GM19452 (cell line): ENCODE data around the gene PLCD4.

Experiments
- ATAC-seq: cut with Tn5 transposase; IDR thresholded peaks from one replicate; pipeline ENCODE4 v1.9.1; 2021; ENCODE audit not compliant: unreplicated experiment

The PLCD4 gene

DNA sequence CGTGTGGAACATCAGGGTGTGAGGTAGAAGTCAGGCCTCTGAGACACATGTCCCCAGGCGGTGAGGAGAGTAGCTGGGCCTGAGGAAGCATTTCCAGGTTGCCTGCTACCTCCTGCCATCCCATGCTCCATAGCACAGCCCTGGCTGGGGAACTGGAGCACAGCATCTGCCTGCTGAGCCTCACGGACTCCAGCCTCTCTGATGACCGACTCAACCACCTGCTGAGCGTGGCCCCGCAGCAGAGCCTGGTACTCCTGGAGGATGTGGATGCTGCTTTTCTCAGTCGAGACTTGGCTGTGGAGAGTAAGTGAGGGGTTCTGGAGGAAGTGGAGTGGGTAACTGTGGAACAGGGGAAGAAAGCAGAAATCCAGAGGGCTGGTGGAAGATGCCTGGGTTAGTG is 54.7 kb downstream of the PLCD4 start:
- ATAC-seq = no peak

DNA sequence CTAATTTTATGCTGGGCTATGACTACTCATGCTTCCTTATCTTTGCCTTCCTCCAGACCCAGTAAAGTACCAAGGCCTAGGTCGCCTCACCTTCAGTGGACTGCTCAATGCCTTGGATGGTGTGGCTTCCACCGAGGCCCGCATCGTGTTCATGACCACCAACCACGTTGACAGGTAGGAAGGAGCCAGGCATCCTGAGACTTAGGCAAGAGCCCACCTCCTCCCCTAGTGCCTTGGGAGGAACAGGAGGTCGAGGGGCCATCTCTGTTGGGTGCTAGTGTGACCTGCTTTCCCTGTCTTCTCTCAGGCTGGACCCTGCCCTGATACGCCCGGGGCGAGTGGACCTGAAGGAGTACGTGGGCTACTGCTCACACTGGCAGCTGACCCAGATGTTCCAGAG is 55.1 kb downstream of the PLCD4 start:
- no peak for ATAC-seq

DNA sequence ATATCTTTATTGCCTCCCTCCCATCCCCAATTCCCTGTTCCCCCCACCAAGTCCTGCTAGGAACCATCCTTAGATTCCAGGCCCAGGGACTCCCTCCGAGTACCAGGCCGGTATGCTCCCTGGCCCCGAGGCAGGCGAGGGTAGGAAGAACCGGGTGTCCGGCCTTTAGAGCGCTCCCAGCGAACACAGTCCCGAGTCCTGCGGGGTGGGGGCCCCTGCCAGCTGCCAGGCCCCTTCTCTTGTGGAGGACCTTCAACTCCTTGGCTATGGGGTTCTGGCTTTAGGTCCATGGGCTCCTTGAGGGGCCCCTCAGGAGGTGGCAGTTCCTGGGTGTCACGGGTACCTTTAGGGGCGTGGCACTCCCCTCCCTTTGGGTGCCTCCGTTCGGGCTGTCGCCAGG is 56.2 kb downstream of the PLCD4 start:
- no peak for ATAC-seq

DNA sequence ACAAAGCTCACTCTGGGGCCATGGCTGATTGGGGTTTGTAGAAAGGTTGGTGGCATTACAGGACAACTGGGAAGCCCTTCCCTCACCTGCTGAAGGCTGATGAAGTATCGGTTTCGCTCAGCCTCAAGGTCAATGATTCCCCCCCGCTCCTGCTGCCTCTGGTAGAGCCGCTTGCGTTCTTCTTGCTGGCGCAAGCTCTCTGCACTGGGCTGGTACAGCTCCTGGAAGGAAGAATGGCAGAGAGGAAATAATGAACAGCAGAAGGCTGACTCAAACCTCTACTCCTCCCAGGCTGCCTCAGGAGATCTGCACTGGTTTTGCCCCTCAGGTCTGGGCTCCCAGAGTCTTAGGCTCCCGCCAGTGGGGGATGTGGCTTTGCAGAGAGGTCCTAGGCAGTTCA is 57.0 kb downstream of the PLCD4 start:
- no peak for ATAC-seq

DNA sequence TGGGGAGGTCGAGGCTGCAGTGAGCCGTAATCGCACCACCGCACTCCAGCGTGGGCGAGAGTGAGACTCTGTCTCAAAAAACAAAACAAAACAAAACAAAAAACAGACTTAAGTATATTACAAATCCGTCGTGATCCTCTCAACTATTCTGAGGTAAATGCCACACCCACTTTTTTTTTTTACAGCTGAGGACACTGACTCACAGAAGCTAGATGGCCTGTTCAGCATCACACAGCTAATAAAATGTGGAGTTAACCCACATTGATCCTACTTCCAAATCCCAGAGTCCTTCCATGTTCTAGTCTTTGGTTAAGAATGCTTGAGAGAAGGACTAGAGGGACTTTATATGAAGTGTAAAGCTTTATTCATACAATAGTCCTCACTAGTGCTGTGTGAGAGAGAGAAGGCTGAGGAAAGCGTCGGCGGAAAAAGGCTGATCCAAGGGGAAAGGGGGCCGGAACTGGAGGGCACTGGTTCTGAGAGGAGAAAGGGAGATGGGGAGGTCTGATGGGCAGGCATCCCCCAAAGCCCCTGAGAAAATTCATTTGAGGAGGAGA is 63.5 kb downstream of the PLCD4 start:
- no peak for ATAC-seq

DNA sequence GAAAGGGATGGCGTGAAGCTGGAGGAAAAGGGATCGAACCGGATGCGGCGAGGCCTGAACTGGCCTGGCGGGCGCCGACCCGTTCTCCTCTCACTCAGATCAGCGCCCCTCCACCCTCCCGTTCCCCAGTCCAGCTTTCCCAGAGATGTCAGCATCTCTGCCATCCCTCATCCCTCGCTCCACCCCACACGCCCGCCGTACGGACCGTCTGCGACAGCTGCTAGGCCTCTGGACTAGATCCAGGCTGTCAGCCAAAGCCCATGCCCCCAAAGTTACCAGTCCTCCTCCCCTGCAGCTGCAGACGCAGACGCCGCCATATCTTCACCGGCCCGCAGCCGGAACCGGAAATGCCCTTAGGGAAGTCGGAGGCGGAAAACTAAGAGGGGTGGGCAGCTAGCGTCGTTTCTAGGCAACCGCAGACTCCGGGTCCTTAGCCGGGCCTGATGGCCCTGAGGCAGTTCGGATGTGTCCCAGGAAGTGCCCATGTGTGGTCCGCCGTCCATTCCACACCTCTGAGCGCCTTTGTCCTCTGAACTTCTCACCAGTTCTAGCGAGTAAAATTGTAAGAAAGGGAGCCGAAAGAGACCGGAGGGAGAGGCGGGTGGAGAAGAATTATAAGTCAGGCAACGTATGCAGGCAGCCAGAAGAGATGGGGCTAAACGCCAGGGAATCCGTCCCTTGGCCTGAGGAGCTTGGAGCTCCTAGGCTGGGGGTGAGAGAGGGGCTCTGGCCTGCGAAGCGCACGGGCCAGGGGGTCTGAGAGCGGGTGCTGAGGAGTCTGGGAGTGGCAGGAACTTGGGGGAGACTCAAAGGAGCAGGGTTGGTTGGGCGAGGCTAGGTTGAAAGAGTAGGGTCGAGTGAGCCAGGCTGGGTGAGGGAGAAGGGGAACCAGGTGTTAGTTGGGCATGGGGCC is 64.2 kb downstream of the PLCD4 start, which contains the start of the genes RNF25 and STK36:
RNF25 (minus strand) TSS at position 349 of the 913 bp plus-strand sequence; CDS start at position 317, 32 bp downstream.
STK36 (plus strand) TSS at position 433 of the 913 bp plus-strand sequence. CDS start 744 bp downstream, outside the sequence.
- peak; percentile 97 for ATAC-seq

DNA sequence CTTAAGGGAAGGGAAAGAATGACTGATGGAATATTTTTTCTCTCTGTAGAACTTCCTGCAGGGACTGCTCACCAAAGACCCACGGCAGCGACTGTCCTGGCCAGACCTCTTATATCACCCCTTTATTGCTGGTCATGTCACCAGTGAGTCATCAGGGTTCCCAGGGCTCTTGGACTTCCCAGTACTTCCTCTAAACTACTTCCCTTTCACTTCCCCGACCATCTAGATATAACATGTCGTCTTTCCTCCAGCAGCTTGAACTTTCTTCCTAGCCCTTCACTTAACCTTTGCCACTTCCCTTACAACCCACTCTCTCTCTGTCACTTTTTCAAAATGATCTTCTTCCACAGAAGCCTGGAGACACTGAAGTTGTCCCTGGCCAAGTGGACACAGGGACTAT is 71.4 kb downstream of the PLCD4 start:
- no peak for ATAC-seq

DNA sequence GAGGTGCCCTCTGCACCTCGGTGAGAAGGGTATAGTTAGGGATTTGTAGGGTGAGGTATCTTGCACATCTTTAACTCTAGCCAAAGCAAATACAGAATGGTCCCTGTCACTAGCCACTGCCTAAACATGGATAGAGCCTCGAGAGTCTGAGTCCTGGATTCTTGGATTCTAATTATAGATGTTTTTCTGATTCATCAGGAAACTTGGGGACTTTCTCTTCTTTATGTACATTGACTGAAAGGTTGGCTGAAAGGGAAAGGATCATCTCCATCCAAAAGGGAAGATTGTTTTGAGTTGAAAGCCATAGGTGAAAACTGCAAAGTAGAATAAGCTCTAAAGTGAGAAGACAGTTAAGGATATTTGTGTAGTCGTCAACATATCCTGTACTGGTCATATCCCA is 72.4 kb downstream of the PLCD4 start:
- no peak for ATAC-seq
